Panc1 (cell line): Measurements from ENCODE around the gene TBCE.

Source experiments
- SIN3A ChIP-seq: IDR thresholded peaks from 2 replicates; pipeline ENCODE4 v1.6.1; 2012; ENCODE audit warnings: low read depth, mild to moderate bottlenecking, low read length, moderate library complexity, borderline replicate concordance; ENCODE audit not compliant: insufficient read depth
- TF ChIP-seq, protein P1 (sequence below): fragments of 450-650 bp; IDR thresholded peaks from 2 replicates; pipeline ENCODE4 v1.5.1; 2017; ENCODE audit warnings: mild to moderate bottlenecking

GRCh38 chr1:235401251-235401650 lies 34.0 kb downstream of the TBCE start:
- TF ChIP-seq, protein P1, sequence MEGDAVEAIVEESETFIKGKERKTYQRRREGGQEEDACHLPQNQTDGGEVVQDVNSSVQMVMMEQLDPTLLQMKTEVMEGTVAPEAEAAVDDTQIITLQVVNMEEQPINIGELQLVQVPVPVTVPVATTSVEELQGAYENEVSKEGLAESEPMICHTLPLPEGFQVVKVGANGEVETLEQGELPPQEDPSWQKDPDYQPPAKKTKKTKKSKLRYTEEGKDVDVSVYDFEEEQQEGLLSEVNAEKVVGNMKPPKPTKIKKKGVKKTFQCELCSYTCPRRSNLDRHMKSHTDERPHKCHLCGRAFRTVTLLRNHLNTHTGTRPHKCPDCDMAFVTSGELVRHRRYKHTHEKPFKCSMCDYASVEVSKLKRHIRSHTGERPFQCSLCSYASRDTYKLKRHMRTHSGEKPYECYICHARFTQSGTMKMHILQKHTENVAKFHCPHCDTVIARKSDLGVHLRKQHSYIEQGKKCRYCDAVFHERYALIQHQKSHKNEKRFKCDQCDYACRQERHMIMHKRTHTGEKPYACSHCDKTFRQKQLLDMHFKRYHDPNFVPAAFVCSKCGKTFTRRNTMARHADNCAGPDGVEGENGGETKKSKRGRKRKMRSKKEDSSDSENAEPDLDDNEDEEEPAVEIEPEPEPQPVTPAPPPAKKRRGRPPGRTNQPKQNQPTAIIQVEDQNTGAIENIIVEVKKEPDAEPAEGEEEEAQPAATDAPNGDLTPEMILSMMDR: no peak
- TF ChIP-seq SIN3A: no peak
